GM10266 (cell line): Measurements from ENCODE around the gene SEPHS1.

Experiments used
- DNase-seq: peaks from one replicate; pipeline ENCODE4 v3.0.0; 2012; ENCODE audit errors: extremely low spot score
- CTCF ChIP-seq: IDR thresholded peaks from 2 replicates; pipeline ENCODE4 v1.5.1; 2012; ENCODE audit warnings: mild to moderate bottlenecking, low read depth; ENCODE audit not compliant: control insufficient read depth, insufficient read depth; ENCODE audit errors: missing control alignments

Gene SEPHS1

GRCh38 chr10:13376297-13376696, 28.2 kb upstream of the SEPHS1 start:
- TF ChIP-seq CTCF: no peak
- DNase-seq: no peak

DNA sequence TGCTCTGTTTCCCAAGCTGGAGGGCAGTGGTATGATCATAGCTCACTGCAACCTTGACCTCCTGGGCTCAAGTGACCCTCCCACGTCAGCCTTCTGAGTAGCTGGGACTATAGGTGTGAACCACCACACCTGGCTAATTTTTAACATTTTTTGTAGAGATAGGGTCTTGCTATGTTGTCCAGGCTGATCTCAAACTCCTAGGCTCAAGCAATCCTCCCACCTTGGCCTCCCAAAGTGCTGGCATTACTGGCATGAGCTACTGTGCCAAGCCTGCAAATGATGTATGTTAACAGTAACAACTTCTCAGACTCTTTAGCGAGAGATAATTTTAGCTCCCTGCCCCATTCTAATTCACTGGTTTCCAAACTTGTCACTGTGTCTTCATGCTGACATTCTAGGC, 27.7 kb upstream of the SEPHS1 start:
- no peak for TF ChIP-seq CTCF

DNA sequence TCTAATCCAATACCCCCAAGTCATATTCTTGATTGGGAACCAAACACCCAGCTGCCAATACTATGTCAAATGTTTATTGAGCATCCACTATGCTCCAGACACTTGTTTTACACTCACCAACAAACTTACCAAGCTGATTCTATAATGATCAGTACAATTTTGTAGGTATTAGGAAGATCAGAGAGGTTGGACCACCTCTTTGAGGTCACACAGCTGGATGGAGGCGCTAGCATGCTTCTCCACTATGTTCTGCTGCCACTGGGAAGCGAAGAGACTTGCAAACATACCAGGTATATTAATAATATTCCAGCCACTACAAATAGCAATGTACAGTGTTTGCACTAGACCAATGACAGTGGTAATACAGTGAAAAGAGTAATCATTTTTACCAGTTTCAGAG, 25.6 kb upstream of the SEPHS1 start:
- no peak for TF ChIP-seq CTCF
- DNase-seq: no peak

More for the DNA sequence above, 27.7 kb upstream of the SEPHS1 start:
- no peak for DNase-seq

DNA sequence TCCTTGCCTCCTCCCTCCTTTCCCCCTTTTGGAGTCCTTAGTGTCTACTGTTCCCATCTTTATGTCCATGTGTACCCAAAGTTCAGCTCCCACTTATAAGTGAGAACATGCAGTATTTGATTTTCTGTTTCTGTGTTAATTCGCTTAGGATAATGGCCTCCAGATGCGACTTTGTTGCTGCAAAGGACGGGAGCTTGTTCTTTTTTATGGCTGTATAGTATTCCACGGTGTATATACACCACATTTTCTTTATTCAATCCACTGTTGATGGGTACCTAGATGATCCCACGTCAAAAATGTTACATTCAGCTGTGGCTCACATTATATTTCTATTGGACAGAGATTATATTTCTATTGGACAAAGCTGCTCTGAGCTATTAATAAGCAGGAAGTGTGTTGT, 24.4 kb upstream of the SEPHS1 start:
- TF ChIP-seq CTCF: no peak
- DNase-seq: no peak

- DNase-seq: peak; percentile 87
- TF ChIP-seq CTCF: peak; percentile 90
These were observed 23.9 kb upstream of the SEPHS1 start for GRCh38 chr10:13371897-13372470.

DNA sequence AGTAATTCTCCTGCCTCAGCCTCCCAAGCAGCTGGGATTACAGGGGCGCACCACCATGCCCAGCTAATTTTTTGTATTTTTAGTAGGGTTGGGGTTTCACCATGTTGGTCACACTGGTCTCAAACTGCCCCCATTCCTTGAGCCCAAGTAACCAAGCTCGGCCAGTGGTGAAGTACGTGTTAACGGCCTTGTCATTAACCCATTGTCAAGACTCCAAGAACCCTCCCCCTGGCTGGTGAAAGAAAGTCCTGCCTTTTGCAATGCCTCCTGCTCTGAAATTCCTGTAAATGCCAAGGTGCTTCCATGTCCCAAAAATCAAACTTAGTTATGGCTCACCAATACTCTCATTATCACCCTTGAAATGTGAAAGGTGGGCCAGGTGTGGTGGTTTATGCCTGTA, 18.8 kb upstream of the SEPHS1 start:
- no peak for DNase-seq
- no peak for TF ChIP-seq CTCF

GRCh38 chr10:13365831-13366230, 17.7 kb upstream of the SEPHS1 start:
- TF ChIP-seq CTCF: no peak
- no peak for DNase-seq
